ENCODE results near the gene SOCS1. TPM values are rescaled to one million over a fixed set of nuclear protein-coding genes. Genes with fewer than 3 reads are reported as not detected.

SOCS1 gene
- total and polyA plus RNA-seq, 2 experiments from 2014 or later: 84.7 to 104 TPM

DNA sequence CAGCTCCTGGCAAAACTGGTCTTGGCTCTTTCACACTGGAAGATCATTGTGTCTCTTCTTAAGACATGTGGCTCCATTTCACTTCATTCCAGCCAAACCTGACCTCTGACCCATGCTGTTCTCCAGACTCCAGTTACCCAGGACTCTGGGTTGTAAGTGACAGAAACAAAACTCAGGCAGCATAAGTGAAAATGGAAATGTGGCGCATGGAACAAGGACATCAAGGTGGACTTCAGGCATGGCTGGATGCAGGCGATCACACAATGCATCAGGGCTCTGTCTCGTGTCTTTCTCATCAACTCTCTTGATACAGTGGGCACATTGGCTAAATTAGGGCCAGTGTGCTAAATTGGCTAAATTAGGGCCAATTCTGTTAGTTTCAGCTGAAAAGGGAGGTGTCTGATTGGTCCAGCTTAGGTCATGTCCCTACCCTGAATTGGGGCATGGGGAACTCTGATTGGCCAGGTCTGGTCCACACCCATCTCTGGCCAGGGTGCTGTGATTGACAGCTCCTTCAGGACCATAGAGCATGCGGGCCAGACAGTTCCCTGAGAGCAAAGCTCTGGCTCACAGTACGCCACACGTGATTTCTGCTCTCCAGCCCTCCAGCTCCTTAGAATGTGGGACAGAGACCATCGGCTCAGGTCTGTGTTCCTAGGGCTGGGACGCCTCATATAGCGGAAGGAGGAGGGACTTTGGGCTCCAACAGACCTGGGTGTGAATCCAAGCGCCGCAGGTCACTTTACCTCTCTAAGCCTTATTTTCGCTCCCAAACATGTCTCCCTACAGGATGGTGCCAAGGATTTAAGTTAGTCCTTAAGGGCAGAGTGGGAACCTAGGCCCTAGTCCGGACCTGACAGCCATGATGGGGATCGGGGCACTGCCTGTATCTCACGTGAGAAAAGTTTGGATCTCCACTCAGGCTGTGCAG is 17.5 kb downstream of the SOCS1 start (continued):
- TF ChIP-seq ZNF462 (CRISPR knock-in tag; IDR thresholded peaks at IDR 0.05) (no peak), EZH2 (IDR thresholded peaks at IDR 0.05; ENCODE audit: low read depth, unreplicated experiment) (no peak), CTCF (conservative IDR thresholded peaks at IDR 0.05; ENCODE audit: low read depth in 2 of 2) (no peak), ETS1 (IDR thresholded peaks at IDR 0.05) (no peak), JUNB (IDR thresholded peaks at IDR 0.05; ENCODE audit: unreplicated experiment) (no peak), POLR2AphosphoS5 (IDR thresholded peaks at IDR 0.05; ENCODE audit: low read depth) (no peak), STAT1 (IDR thresholded peaks at IDR 0.05; ENCODE audit: unreplicated experiment) (no peak), EZH2phosphoT487 (IDR thresholded peaks at IDR 0.05; ENCODE audit: unreplicated experiment) (no peak), CREB1 (CRISPR knock-in tag; IDR thresholded peaks at IDR 0.05; ENCODE audit: low read depth) (no peak), ZNF114 (CRISPR knock-in tag; IDR thresholded peaks at IDR 0.05) (no peak)
